Peyer's patch (tissue), 4 donors: Measurements from ENCODE around the gene LRAT. TPM values are rescaled to one million over a fixed set of nuclear protein-coding genes. Genes with fewer than 3 reads are reported as not detected.
A peak's percentile ranks its signal among the peaks of the same experiment; 100 is the strongest.

Experiments
- DNase-seq, 3 donors: peaks; one replicate each; pipeline ENCODE4 v3.0.0-alpha.2; 2017 to 2019
- H3K27ac ChIP-seq, 4 donors: fragments of 200-600 bp; sonication (generic); one replicate each; pipeline ENCODE4 v1.5.1; 2016 to 2019
- H3K27me3 ChIP-seq, 2 donors: fragments of 200-600 bp; sonication (generic); one replicate each; pipeline ENCODE4 v1.5.1; 2019
- H3K36me3 ChIP-seq, 3 donors: fragments of 200-600 bp; sonication (generic); one replicate each; pipeline ENCODE4 v1.5.1; 2016 to 2019
- H3K4me1 ChIP-seq, 4 donors: fragments of 200-600 bp; sonication (generic); one replicate each; pipeline ENCODE4 v1.5.1; 2016 to 2019
- H3K4me3 ChIP-seq, 4 donors: fragments of 200-600 bp; sonication (generic); 1 replicate in 3 of 4; 2 replicates in 1 of 4; pipeline ENCODE4 v1.5.1; 2016 to 2019; ENCODE audit warnings: mild to moderate bottlenecking in 1 of 4
- H3K9me3 ChIP-seq, 4 donors: fragments of 200-600 bp; sonication (generic); one replicate each; pipeline ENCODE4 v1.5.1; 2016 to 2019; ENCODE audit warnings: mild to moderate bottlenecking in 1 of 4
- CTCF ChIP-seq, 6 experiments: fragments of 450-650 bp in 4 of 6; fragments of 200-600 bp in 2 of 6; sonication (generic) in 1 of 6; IDR thresholded peaks; one replicate each; pipeline ENCODE4 v1.5.1; 2017 to 2019; ENCODE audit warnings: antibody characterized with exemption in 6 of 6, mild to moderate bottlenecking in 3 of 6, moderate library complexity in 1 of 6
- POLR2A ChIP-seq, 2 donors: fragments of 450-650 bp; IDR thresholded peaks; one replicate each; pipeline ENCODE4 v1.5.1; 2017; ENCODE audit warnings: antibody characterized with exemption in 2 of 2, mild to moderate bottlenecking in 2 of 2, moderate library complexity in 2 of 2
- total RNA-seq, 4 donors: library from RNA; depleted of rRNA; stranded (reverse); fragments of >200 nt; gene quantifications; one replicate each; pipeline ENCODE4 v1.1.0, GENCODE V29; 2016

The LRAT gene
- total RNA-seq = 1 to 10 TPM in 3 of 4 donors, not detected in 1; 2.8 to 7.4 (median 2.9) TPM

GRCh38 chr4:154743683-154744340 is at the start of gene LRAT:
LRAT (plus strand) TSS chr4:154744000; CDS start chr4:154744327, 327 bp downstream.
- Histone ChIP-seq H3K27me3 (peaks cover 0 to 18% of the 10 kb centered on the region in 2 donors), H3K9me3 (no peaks in the 10 kb centered on the region), H3K27ac (peak within 1 kb of the TSS in 1 of 4 donors; percentile 69), H3K4me1 (peaks cover 0 to 20% (median 0%) of the 10 kb centered on the region in 4 donors), H3K4me3 (peak within 1 kb of the TSS; percentile 31 to 77 (median 50)), H3K36me3 (no peaks in the 10 kb centered on the region)
- peak in 2 of 3 donors; percentile 83 to 92 for DNase-seq
- TF ChIP-seq POLR2A (IDR thresholded peaks at IDR 0.05) = peak in 1 of 2 donors; percentile 49
- TF ChIP-seq CTCF (IDR thresholded peaks at IDR 0.05) = peak in 4 of 6 experiments; percentile 16 to 70 (median 64)

GRCh38 chr4:154707877-154708276 is 35.9 kb upstream of the LRAT start:
- TF ChIP-seq POLR2A (IDR thresholded peaks at IDR 0.05) (no peak), CTCF (IDR thresholded peaks at IDR 0.05) (no peak)
- no peaks in the 10 kb centered on the region for H3K4me1 ChIP-seq
- H3K36me3 ChIP-seq = no peaks in the 10 kb centered on the region
- no peak overlapping the region for H3K4me3 ChIP-seq
- H3K27ac ChIP-seq = no peak overlapping the region
- no peaks in the 10 kb centered on the region for H3K9me3 ChIP-seq
- DNase-seq = no peak
- H3K27me3 ChIP-seq = no peaks in the 10 kb centered on the region

GRCh38 chr4:154709550-154709949 is 34.2 kb upstream of the LRAT start:
- no peak overlapping the region for H3K4me3 ChIP-seq
- no peaks in the 10 kb centered on the region for H3K9me3 ChIP-seq
- no peaks in the 10 kb centered on the region for H3K4me1 ChIP-seq
- H3K27me3 ChIP-seq = no peaks in the 10 kb centered on the region
- TF ChIP-seq POLR2A (IDR thresholded peaks at IDR 0.05) = no peak
- no peak for TF ChIP-seq CTCF (IDR thresholded peaks at IDR 0.05)
- DNase-seq = no peak
- H3K36me3 ChIP-seq = no peaks in the 10 kb centered on the region
- no peak overlapping the region for H3K27ac ChIP-seq

DNA sequence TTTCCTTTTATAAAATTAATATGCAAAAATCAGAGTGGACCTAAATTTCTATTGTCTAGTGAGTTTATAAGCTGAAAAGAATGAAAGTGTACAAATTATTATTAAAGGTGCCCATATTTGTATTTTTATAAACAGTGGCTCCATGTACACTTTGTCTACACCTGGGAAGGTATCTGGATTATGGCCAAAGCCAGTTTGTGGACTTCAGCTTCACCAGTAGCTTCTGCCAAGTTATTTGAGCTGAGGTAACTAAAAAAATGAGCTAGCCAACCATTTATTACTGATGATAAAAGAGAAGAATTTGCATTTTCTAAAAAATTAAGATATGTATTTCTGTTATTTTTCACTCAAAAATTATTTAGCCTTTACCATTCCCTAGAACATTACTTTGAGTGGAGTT is 32.3 kb upstream of the LRAT start:
- Histone ChIP-seq H3K36me3 (no peaks in the 10 kb centered on the region), H3K27me3 (no peaks in the 10 kb centered on the region), H3K4me1 (no peaks in the 10 kb centered on the region), H3K9me3 (no peaks in the 10 kb centered on the region), H3K4me3 (no peak overlapping the region), H3K27ac (no peak overlapping the region)
- TF ChIP-seq CTCF (IDR thresholded peaks at IDR 0.05) (no peak), POLR2A (IDR thresholded peaks at IDR 0.05) (no peak)
- DNase-seq = no peak

- Histone ChIP-seq H3K27me3 (no peaks in the 10 kb centered on the region), H3K9me3 (no peaks in the 10 kb centered on the region), H3K4me1 (no peaks in the 10 kb centered on the region), H3K27ac (no peak overlapping the region), H3K36me3 (no peaks in the 10 kb centered on the region), H3K4me3 (no peak overlapping the region)
- TF ChIP-seq POLR2A (IDR thresholded peaks at IDR 0.05) = no peak
- no peak for TF ChIP-seq CTCF (IDR thresholded peaks at IDR 0.05)
- DNase-seq = no peak
Observed at GRCh38 chr4:154714339-154715040, 29.3 kb upstream of the LRAT start.
